ENCODE results near the gene INPPL1. TPM values are rescaled to one million over a fixed set of nuclear protein-coding genes. Genes with fewer than 3 reads are reported as not detected.

Gene INPPL1
- polyA plus RNA-seq, 1 experiment: 164 TPM

- no peak for DNase-seq (ENCODE audit: low read depth)
- Histone ChIP-seq H3K36me3 (ENCODE audit: control insufficient read depth, insufficient read depth, low read length) (peaks cover 71% of the 10 kb centered on the region), H3K27me3 (ENCODE audit: control insufficient read depth, insufficient read depth, low read length) (no peaks in the 10 kb centered on the region), H3K4me3 (ENCODE audit: low read depth, low read length) (no peak overlapping the region)
- POLR2A ChIA-PET: no interaction called here
- CTCF ChIA-PET: interaction anchor here (0.8 kb wide), 1 partner anchor 22 kb away, joined by 3 read pairs; no protein-coding TSS in a partner anchor
- TF ChIP-seq, protein P1, sequence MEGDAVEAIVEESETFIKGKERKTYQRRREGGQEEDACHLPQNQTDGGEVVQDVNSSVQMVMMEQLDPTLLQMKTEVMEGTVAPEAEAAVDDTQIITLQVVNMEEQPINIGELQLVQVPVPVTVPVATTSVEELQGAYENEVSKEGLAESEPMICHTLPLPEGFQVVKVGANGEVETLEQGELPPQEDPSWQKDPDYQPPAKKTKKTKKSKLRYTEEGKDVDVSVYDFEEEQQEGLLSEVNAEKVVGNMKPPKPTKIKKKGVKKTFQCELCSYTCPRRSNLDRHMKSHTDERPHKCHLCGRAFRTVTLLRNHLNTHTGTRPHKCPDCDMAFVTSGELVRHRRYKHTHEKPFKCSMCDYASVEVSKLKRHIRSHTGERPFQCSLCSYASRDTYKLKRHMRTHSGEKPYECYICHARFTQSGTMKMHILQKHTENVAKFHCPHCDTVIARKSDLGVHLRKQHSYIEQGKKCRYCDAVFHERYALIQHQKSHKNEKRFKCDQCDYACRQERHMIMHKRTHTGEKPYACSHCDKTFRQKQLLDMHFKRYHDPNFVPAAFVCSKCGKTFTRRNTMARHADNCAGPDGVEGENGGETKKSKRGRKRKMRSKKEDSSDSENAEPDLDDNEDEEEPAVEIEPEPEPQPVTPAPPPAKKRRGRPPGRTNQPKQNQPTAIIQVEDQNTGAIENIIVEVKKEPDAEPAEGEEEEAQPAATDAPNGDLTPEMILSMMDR (IDR thresholded peaks at IDR 0.05; ENCODE audit: insufficient read depth, low read depth, low read length): no peak
Measured at GRCh38 chr11:72230764-72231365, 6.3 kb downstream of the INPPL1 start.

DNA sequence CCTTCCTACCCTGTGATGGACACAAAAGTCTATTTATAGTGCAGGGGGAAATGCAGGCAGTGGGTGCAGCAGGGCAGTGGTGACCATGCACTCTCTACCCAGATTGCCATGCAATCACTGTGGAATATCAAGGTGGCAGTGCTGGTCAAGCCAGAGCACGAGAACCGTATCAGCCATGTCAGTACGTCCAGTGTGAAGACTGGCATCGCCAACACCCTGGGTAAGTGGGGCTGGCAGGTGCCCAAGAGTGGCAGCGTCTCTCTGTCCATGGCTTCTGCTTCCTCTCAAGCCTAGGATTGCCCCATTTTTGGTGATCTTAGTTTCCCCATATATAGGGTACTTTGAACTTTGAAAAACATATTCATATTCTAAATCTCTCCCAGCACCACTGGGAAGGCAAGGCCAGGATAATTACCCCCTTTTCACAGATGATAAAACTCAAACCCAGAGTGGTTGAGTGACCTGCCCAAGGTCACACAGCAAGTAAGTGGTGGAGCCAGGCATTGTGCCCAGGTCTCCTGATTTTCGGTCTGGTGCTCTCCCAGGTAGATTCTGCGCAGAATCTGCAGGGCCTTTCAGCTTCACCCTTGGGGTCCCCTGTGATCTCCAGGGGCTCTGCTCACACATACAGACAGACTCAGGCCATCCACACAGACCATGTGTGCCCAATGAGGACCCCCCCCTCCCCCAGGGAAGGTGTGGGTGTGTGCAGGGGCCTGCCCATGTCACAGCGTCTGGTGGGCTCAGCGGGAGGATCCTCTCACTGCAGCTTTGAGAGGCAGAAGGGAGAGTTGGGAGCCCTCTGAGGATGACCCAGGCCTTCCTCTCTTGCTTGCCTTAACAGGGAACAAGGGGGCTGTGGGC lies 7.1 kb downstream of the INPPL1 start:
- ChIA-PET CTCF (interaction anchor here (0.8 kb wide), 1 partner anchor 23 kb away, joined by 3 read pairs; no protein-coding TSS in a partner anchor), POLR2A (no interaction called here)
- Histone ChIP-seq H3K36me3 (ENCODE audit: control insufficient read depth, insufficient read depth, low read length) (peaks cover 70% of the 10 kb centered on the region), H3K4me3 (ENCODE audit: low read depth, low read length) (no peak overlapping the region), H3K27me3 (ENCODE audit: control insufficient read depth, insufficient read depth, low read length) (no peaks in the 10 kb centered on the region)
- TF ChIP-seq, protein P1 (IDR thresholded peaks at IDR 0.05; ENCODE audit: insufficient read depth, low read depth, low read length): no peak
- no peak for DNase-seq (ENCODE audit: low read depth)

DNA sequence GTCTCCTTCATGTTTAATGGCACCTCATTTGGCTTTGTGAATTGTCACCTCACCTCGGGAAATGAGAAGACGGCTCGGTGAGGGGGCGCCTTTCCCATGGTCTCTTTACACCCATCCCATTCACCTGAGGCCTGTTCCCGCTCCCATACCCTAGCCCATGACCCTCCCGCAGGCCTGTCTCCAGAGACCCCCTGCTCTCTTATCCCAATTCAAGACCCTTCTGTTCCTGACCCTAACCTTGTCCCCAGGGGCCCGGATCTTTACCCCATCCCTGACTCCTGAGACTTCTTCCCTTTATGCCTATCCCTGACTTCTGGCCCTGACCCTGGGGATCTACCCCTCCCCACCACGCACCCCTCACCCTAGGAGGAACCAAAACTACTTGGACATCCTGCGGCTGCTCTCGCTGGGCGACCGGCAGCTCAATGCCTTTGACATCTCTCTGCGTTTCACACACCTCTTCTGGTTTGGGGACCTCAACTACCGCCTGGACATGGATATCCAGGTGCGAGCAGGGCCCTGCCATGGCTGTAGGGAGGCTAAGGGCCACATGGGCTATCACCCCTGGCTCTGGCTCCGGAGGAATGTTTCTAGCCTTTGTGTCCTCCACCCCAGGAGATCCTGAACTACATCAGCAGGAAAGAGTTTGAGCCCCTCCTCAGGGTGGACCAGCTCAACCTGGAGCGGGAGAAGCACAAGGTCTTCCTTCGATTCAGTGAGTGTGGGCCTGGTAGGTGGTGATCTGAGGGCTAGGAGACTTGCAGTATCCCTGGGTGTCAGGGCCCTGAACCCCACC lies 7.9 kb downstream of the INPPL1 start:
- no peaks in the 10 kb centered on the region for H3K27me3 ChIP-seq (ENCODE audit: control insufficient read depth, insufficient read depth, low read length)
- TF ChIP-seq, protein P1 (IDR thresholded peaks at IDR 0.05; ENCODE audit: insufficient read depth, low read depth, low read length): no peak
- no peak for DNase-seq (ENCODE audit: low read depth)
- ChIA-PET CTCF (no interaction called here), POLR2A (no interaction called here)
- peaks cover 68% of the 10 kb centered on the region for H3K36me3 ChIP-seq (ENCODE audit: control insufficient read depth, insufficient read depth, low read length)
- no peak overlapping the region for H3K4me3 ChIP-seq (ENCODE audit: low read depth, low read length)

- ChIA-PET POLR2A (no interaction called here), CTCF (no interaction called here)
- TF ChIP-seq, protein P1 (IDR thresholded peaks at IDR 0.05; ENCODE audit: insufficient read depth, low read depth, low read length): no peak
- peaks cover 70% of the 10 kb centered on the region for H3K36me3 ChIP-seq (ENCODE audit: control insufficient read depth, insufficient read depth, low read length)
- H3K27me3 ChIP-seq (ENCODE audit: control insufficient read depth, insufficient read depth, low read length): no peaks in the 10 kb centered on the region
- DNase-seq (ENCODE audit: low read depth): no peak
- no peak overlapping the region for H3K4me3 ChIP-seq (ENCODE audit: low read depth, low read length)
Measured at GRCh38 chr11:72233056-72233772, 8.6 kb downstream of the INPPL1 start.

All from BJ (cell line).